ENCODE measurements around the gene FEN1.

FEN1 gene

DNA sequence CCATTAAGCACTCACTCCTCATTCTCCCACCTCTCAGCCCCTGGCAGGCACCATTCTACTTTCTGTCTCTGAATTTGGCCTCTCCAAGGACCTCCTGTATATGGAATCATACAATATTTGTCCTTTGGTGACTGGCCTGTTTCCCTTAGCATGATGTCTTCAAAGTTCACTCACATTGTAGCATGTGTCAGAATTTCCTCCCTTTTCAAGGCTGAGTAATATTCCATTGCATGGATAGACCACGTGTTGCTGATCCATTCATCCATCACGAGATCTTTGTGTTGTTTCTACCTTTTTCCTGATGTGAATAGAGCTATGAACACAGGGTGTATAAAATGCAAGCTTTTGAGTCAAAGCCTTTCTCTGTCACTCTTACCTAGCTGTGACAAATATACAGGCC lies 47.0 kb downstream of the FEN1 start:
- H3K4me3 ChIP-seq (ENCODE audit: low read depth, low read length): no peak overlapping the region
- TF ChIP-seq MYC (IDR thresholded peaks at IDR 0.05; ENCODE audit: low read depth, low read length) (no peak), POLR2A (IDR thresholded peaks at IDR 0.05; ENCODE audit: extremely low read depth, insufficient read length) (no peak)
- TF ChIP-seq, protein P1, sequence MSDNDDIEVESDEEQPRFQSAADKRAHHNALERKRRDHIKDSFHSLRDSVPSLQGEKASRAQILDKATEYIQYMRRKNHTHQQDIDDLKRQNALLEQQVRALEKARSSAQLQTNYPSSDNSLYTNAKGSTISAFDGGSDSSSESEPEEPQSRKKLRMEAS (IDR thresholded peaks at IDR 0.05; ENCODE audit: low read depth, low read length): no peak
- TF ChIP-seq, protein P2, sequence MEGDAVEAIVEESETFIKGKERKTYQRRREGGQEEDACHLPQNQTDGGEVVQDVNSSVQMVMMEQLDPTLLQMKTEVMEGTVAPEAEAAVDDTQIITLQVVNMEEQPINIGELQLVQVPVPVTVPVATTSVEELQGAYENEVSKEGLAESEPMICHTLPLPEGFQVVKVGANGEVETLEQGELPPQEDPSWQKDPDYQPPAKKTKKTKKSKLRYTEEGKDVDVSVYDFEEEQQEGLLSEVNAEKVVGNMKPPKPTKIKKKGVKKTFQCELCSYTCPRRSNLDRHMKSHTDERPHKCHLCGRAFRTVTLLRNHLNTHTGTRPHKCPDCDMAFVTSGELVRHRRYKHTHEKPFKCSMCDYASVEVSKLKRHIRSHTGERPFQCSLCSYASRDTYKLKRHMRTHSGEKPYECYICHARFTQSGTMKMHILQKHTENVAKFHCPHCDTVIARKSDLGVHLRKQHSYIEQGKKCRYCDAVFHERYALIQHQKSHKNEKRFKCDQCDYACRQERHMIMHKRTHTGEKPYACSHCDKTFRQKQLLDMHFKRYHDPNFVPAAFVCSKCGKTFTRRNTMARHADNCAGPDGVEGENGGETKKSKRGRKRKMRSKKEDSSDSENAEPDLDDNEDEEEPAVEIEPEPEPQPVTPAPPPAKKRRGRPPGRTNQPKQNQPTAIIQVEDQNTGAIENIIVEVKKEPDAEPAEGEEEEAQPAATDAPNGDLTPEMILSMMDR (IDR thresholded peaks at IDR 0.05; ENCODE audit: low read depth, low read length): no peak
- DNase-seq (ENCODE audit: low read depth): no peak

DNA sequence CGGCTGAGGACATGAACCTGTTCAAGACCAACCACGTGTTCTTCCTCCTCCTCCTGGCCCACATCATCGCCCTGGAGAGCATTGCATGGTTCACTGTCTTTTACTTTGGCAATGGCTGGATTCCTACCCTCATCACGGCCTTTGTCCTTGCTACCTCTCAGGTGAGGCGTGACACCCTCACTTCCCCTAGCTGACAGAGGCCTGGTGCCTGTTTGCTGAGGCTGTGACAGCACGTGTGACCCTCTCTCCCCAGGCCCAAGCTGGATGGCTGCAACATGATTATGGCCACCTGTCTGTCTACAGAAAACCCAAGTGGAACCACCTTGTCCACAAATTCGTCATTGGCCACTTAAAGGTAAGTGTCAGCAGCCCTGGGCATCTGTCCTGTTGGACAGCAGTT lies 47.7 kb downstream of the FEN1 start:
- TF ChIP-seq, protein P2 (IDR thresholded peaks at IDR 0.05; ENCODE audit: low read depth, low read length): no peak
- TF ChIP-seq MYC (IDR thresholded peaks at IDR 0.05; ENCODE audit: low read depth, low read length) (no peak), POLR2A (IDR thresholded peaks at IDR 0.05; ENCODE audit: extremely low read depth, insufficient read length) (no peak)
- TF ChIP-seq, protein P1 (IDR thresholded peaks at IDR 0.05; ENCODE audit: low read depth, low read length): no peak
- DNase-seq (ENCODE audit: low read depth): no peak
- no peak overlapping the region for H3K4me3 ChIP-seq (ENCODE audit: low read depth, low read length)

DNA sequence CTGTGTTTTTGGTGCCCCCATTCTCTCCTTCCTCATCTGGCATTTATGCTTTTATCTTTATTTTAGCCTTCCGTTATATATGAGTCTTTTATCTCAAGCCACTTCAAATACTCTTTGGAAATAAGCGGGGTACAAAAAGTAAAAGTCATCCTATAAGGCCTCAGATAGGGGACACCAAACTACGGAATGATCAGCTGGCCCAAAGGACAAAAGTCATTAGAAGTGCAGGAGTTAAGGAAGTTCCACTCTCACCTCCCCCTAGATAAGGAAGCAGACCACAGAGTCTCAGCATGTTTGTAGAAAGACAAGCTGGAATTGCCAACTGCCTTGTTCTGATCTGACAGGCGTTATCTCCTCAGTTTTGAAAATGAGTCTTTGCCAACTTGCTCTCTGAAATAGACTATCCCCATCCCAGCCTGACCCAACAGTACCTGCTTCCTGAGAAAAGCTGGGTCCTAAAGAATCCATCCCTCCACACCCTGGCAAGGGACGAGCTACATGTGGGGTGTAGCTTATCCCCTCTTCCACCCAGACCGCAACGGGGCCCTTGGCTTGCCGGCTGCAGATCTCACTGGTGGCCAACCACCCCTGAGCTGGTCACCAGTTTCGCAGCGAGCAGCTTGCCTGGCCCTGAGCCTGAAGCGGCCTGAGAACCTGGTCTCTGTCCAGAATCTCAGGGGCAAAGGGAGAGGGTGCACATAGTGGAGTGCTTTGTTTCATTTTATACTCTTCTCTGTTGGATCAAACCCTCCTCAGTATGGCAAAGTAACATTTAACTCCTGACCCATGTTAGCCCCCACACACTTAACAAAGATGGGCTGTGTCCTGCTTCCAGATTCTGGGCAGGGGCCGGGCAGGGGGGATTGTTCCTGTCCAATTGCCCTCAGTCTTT lies 49.2 kb downstream of the FEN1 start:
- DNase-seq (ENCODE audit: low read depth): no peak
- no peak for TF ChIP-seq POLR2A (IDR thresholded peaks at IDR 0.05; ENCODE audit: extremely low read depth, insufficient read length)
- TF ChIP-seq, protein P2 (IDR thresholded peaks at IDR 0.05; ENCODE audit: low read depth, low read length): no peak
- TF ChIP-seq, protein P1 (IDR thresholded peaks at IDR 0.05; ENCODE audit: low read depth, low read length): no peak
- no peak for TF ChIP-seq MYC (IDR thresholded peaks at IDR 0.05; ENCODE audit: low read depth, low read length)
- H3K4me3 ChIP-seq (ENCODE audit: low read depth, low read length): no peak overlapping the region

DNA sequence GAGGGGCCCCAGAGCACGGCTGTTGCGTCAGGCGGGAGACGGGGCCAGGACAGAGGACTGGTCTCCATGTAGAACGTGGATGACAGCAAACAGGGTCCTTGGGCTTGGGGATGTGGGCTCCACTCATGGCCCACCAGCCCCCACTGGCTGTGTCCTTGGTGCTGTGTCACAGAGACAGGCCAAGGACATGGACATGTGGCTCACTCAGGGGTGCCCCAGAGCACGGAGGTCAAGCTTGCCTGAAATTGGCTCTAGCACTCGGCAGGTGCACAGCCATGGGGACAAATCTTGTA lies 49.8 kb downstream of the FEN1 start:
- no peak overlapping the region for H3K4me3 ChIP-seq (ENCODE audit: low read depth, low read length)
- no peak for DNase-seq (ENCODE audit: low read depth)
- TF ChIP-seq MYC (IDR thresholded peaks at IDR 0.05; ENCODE audit: low read depth, low read length): no peak
- TF ChIP-seq, protein P1 (IDR thresholded peaks at IDR 0.05; ENCODE audit: low read depth, low read length): no peak

DNA sequence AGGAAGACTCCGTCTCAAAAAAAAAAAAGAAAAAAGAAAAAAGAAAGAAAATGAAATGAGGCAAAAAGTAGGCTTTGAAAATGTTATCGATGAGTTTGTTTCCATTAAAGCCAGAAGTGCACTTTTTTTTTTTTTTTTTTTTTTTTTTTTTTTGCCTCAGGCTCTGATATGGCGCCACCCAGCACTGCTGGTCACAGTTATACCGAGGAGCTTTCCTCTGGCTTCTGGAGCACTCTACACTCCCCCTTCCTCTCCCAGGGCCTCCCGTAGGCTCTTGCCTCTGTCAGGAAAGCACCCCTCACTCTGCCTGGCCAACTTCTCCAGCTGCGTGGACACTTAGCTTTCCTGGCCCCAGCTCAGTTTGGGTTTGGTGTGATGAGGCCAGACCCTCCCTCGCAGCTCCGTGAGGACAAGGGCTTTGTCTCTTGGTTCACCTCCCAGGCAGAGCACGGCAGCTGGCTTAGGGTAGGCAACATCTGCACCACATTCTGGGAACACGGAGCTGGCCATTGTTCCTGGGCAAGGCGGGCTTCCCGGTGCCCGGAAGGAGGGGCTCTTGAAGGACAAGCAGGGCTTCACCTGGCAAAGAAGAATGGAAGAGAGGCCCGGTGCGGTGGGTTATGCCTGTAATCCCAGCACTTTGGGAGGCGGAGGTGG lies 52.3 kb downstream of the FEN1 start:
- TF ChIP-seq MYC (IDR thresholded peaks at IDR 0.05; ENCODE audit: low read depth, low read length) (no peak), POLR2A (IDR thresholded peaks at IDR 0.05; ENCODE audit: extremely low read depth, insufficient read length) (no peak)
- TF ChIP-seq, protein P1 (IDR thresholded peaks at IDR 0.05; ENCODE audit: low read depth, low read length): no peak
- TF ChIP-seq, protein P2 (IDR thresholded peaks at IDR 0.05; ENCODE audit: low read depth, low read length): no peak
- DNase-seq (ENCODE audit: low read depth): no peak

More for the DNA sequence above, 52.3 kb downstream of the FEN1 start:
- no peak overlapping the region for H3K4me3 ChIP-seq (ENCODE audit: low read depth, low read length)

Measured in NB4 (cell line).